ENCODE data around the gene CLDN22.

The CLDN22 gene

GRCh38 chr4:183320211-183321059 lies at the start of gene CLDN22:
TSS of gene CLDN22 (minus strand) at chr4:183320276. CDS start at chr4:183320218, 58 bp downstream.
- Histone ChIP-seq H3K36me3 (ENCODE audit: insufficient read depth, low read depth, low read length) (peaks cover 35% of the 10 kb centered on the region), H3K4me3 (ENCODE audit: low read length) (no peak within 1 kb of the TSS), H3K9me3 (ENCODE audit: insufficient read depth, low read depth, low read length) (peaks cover 1% of the 10 kb centered on the region; the same call in 1 of the 2 replicates), H3K27me3 (ENCODE audit: insufficient read depth, low read length) (no peaks in the 10 kb centered on the region), H3K9ac (ENCODE audit: low read depth, low read length) (no peak within 1 kb of the TSS), H3K27ac (ENCODE audit: low read length) (no peak within 1 kb of the TSS), H3K4me1 (ENCODE audit: insufficient read depth, low read length) (no peaks in the 10 kb centered on the region)

DNA sequence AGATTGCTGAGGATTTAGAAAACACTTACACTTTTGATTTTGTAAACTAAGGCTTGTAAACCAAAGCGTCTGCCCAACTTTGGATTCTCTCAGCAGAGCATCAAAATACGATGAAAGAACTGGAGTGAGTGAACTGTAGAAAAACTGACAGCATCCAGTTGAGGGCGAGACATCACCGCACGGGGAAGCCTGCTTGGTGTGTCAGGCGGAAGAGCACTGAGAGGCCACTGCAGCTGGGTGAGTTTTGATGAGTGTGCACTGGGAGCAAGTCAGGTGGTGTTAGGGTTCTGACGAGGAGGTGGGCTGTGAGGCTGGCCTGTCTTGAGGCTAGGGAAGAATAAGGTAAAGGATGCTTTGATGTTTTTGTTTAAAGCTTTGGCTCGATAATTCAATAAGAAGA lies 49.0 kb upstream of the CLDN22 start:
- H3K4me3 ChIP-seq (ENCODE audit: low read length), result no peak overlapping the region
- peaks cover 5% of the 10 kb centered on the region; the same call in 1 of the 2 replicates for H3K9me3 ChIP-seq (ENCODE audit: insufficient read depth, low read depth, low read length)
- no peaks in the 10 kb centered on the region for H3K36me3 ChIP-seq (ENCODE audit: insufficient read depth, low read depth, low read length)
- H3K9ac ChIP-seq (ENCODE audit: low read depth, low read length), result no peak overlapping the region
- no peaks in the 10 kb centered on the region for H3K4me1 ChIP-seq (ENCODE audit: insufficient read depth, low read length)
- H3K27ac ChIP-seq (ENCODE audit: low read length), result no peak overlapping the region
- no peaks in the 10 kb centered on the region for H3K27me3 ChIP-seq (ENCODE audit: insufficient read depth, low read length)

- Histone ChIP-seq H3K36me3 (ENCODE audit: insufficient read depth, low read depth, low read length) (no peaks in the 10 kb centered on the region), H3K4me1 (ENCODE audit: insufficient read depth, low read length) (no peaks in the 10 kb centered on the region), H3K9ac (ENCODE audit: low read depth, low read length) (no peak overlapping the region), H3K9me3 (ENCODE audit: insufficient read depth, low read depth, low read length) (no peaks in the 10 kb centered on the region), H3K4me3 (ENCODE audit: low read length) (no peak overlapping the region), H3K27me3 (ENCODE audit: insufficient read depth, low read length) (no peaks in the 10 kb centered on the region), H3K27ac (ENCODE audit: low read length) (no peak overlapping the region)
Observed at GRCh38 chr4:183366206-183366835, 46.2 kb upstream of the CLDN22 start.

DNA sequence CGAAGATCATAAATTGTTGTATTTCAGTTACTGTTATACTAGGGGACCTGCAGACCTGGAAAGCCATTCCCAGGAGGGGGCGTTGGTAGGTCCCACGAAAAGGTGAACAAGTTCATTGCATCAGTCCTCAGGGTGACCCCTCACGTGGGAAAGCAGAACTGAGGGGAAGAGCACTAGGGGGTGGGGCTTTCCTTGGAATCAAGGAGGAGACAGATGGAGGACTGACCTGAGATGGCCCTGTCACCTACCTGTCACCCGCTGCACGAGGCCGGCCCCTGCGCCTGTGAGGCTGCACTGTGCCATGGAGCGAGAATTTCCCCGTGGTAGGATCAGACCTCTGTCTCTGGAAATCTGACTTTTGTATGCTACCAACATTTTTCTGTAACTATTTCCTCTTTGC lies 43.9 kb upstream of the CLDN22 start:
- no peaks in the 10 kb centered on the region for H3K4me1 ChIP-seq (ENCODE audit: insufficient read depth, low read length)
- H3K9ac ChIP-seq (ENCODE audit: low read depth, low read length), result no peak overlapping the region
- H3K9me3 ChIP-seq (ENCODE audit: insufficient read depth, low read depth, low read length), result no peaks in the 10 kb centered on the region
- H3K4me3 ChIP-seq (ENCODE audit: low read length), result no peak overlapping the region
- no peaks in the 10 kb centered on the region for H3K36me3 ChIP-seq (ENCODE audit: insufficient read depth, low read depth, low read length)
- no peak overlapping the region for H3K27ac ChIP-seq (ENCODE audit: low read length)
- no peaks in the 10 kb centered on the region for H3K27me3 ChIP-seq (ENCODE audit: insufficient read depth, low read length)

DNA sequence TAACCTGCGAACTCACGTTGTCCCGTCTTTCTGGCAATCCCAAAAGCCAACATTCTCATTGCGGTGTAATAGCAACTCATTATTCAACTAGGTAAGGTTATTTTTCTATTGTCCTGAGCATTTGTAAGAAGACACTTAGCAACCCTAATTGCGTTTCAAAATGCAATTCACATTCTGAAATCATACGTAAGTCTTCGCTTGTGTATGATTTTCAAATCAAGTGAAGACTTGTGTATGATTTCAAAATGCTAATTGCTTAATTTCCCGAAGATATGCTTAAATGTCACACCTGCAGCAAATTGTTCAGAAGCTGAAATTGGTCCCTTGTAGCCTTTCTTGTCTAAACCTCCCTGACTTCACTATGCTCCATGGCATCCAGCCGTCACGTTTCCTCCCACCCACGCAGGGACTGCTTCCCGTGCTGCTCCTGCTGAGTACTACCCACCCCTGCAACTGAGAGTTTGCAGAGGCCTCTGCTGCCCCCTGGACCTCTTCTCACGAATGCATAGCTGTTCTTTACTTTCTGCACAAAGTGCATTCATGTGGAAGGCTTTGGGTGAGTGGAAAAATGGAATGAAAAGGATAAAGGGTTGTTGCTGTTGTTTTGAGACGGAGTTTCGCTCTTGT lies 43.0 kb upstream of the CLDN22 start:
- Histone ChIP-seq H3K4me3 (ENCODE audit: low read length) (no peak overlapping the region), H3K9me3 (ENCODE audit: insufficient read depth, low read depth, low read length) (no peaks in the 10 kb centered on the region), H3K4me1 (ENCODE audit: insufficient read depth, low read length) (no peaks in the 10 kb centered on the region), H3K36me3 (ENCODE audit: insufficient read depth, low read depth, low read length) (no peaks in the 10 kb centered on the region), H3K27ac (ENCODE audit: low read length) (no peak overlapping the region), H3K9ac (ENCODE audit: low read depth, low read length) (no peak overlapping the region), H3K27me3 (ENCODE audit: insufficient read depth, low read length) (no peaks in the 10 kb centered on the region)

DNA sequence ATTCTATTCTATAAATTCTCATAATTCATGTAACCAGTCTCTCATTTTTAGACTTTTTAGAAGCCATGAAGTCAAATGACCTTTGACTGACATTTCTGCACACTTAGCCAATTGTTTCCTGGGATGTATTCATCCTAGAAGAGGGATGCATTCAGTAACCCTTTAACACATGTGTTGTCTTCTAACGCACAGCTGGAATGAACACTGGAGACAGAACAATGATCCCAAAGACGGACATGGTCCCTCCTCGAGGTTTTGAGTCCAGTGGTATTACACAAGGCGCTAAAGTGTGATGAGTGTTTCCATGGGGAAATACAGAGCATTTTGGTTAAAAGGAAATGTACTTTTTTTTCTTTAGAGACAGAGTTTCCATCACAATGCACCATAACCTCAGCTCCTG lies 42.0 kb upstream of the CLDN22 start:
- Histone ChIP-seq H3K9ac (ENCODE audit: low read depth, low read length) (no peak overlapping the region), H3K36me3 (ENCODE audit: insufficient read depth, low read depth, low read length) (no peaks in the 10 kb centered on the region), H3K27me3 (ENCODE audit: insufficient read depth, low read length) (no peaks in the 10 kb centered on the region), H3K27ac (ENCODE audit: low read length) (no peak overlapping the region), H3K4me3 (ENCODE audit: low read length) (no peak overlapping the region), H3K4me1 (ENCODE audit: insufficient read depth, low read length) (no peaks in the 10 kb centered on the region), H3K9me3 (ENCODE audit: insufficient read depth, low read depth, low read length) (no peaks in the 10 kb centered on the region)

GRCh38 chr4:183360161-183360919 lies 40.3 kb upstream of the CLDN22 start:
- H3K9ac ChIP-seq (ENCODE audit: low read depth, low read length), result no peak overlapping the region
- no peaks in the 10 kb centered on the region for H3K27me3 ChIP-seq (ENCODE audit: insufficient read depth, low read length)
- H3K9me3 ChIP-seq (ENCODE audit: insufficient read depth, low read depth, low read length), result no peaks in the 10 kb centered on the region
- no peaks in the 10 kb centered on the region for H3K4me1 ChIP-seq (ENCODE audit: insufficient read depth, low read length)
- H3K4me3 ChIP-seq (ENCODE audit: low read length), result no peak overlapping the region
- no peaks in the 10 kb centered on the region for H3K36me3 ChIP-seq (ENCODE audit: insufficient read depth, low read depth, low read length)
- no peak overlapping the region for H3K27ac ChIP-seq (ENCODE audit: low read length)

GRCh38 chr4:183358215-183358755 lies 38.2 kb upstream of the CLDN22 start:
- Histone ChIP-seq H3K36me3 (ENCODE audit: insufficient read depth, low read depth, low read length) (no peaks in the 10 kb centered on the region), H3K27ac (ENCODE audit: low read length) (no peak overlapping the region), H3K4me3 (ENCODE audit: low read length) (no peak overlapping the region), H3K4me1 (ENCODE audit: insufficient read depth, low read length) (no peaks in the 10 kb centered on the region), H3K27me3 (ENCODE audit: insufficient read depth, low read length) (no peaks in the 10 kb centered on the region), H3K9ac (ENCODE audit: low read depth, low read length) (no peak overlapping the region), H3K9me3 (ENCODE audit: insufficient read depth, low read depth, low read length) (no peaks in the 10 kb centered on the region)

DNA sequence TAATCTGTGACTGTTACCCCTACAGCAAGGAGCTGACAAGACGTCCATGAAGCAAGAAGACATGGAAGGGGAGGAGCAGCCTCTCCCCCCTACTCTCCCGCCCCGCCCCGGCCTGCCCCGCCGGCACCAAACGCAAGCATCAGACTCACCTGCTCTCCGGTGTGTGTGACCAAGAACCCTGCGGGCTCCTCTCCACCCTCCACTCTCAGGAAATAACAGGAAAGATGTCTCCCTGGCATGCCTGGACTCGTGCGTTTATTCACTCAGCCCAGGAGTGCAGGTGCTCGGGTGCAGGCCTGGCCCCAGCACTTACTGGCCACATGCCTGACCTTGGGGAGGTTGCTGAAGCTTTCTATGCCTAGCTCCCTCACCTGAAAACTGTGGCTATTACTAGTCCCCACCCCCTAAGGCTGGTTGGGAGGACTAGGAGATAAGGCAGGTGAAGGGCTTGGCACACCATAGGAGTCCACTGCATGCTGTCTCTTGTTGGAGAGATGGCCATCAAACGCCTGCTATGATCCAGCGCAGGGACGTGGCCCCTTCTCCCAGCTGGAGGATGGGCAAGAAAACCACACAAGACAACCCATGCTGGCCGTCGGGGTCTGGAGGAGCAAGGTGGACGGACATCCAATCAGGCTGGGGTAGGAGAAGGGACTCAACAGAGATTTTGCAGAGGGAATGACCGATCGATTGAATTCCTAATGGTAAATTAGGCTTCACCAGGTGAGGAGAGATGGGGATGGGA lies 37.0 kb upstream of the CLDN22 start:
- no peaks in the 10 kb centered on the region for H3K36me3 ChIP-seq (ENCODE audit: insufficient read depth, low read depth, low read length)
- no peak overlapping the region for H3K4me3 ChIP-seq (ENCODE audit: low read length)
- H3K27ac ChIP-seq (ENCODE audit: low read length), result no peak overlapping the region
- no peaks in the 10 kb centered on the region for H3K4me1 ChIP-seq (ENCODE audit: insufficient read depth, low read length)
- no peaks in the 10 kb centered on the region for H3K9me3 ChIP-seq (ENCODE audit: insufficient read depth, low read depth, low read length)
- no peak overlapping the region for H3K9ac ChIP-seq (ENCODE audit: low read depth, low read length)
- H3K27me3 ChIP-seq (ENCODE audit: insufficient read depth, low read length), result no peaks in the 10 kb centered on the region

DNA sequence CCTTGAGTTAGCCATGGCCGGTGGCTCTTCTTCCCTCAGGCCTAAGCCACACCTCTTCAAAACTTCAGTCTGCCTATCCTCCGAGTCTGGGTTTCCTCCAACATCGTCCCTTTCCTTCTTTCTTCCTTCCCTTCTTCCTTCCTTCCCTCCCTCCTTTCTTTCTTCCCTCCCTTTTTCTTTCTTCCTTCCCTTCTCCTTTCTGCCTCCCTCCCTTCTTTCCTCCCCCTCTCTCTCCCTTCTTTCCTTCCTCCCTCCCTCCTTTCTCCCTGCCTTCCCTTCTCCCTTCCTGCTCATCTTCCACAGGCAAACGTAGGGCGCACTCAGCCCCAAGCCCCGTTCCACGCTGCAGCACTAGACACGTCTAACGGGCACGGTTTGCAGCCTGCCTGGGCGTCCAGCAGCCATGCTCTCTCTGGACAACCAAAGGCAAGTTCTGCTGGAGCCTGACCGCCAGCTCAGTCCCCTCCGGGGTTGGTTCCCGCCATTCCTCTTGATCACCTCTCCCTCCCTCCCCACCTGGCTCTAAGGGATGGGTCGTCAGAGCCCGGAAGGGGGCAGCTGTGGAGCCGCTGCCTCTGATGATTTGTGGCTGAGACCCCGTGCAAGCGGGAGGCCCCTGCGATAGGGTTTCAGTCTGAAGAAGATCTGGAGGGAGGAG lies 36.2 kb upstream of the CLDN22 start:
- no peaks in the 10 kb centered on the region for H3K27me3 ChIP-seq (ENCODE audit: insufficient read depth, low read length)
- no peaks in the 10 kb centered on the region for H3K9me3 ChIP-seq (ENCODE audit: insufficient read depth, low read depth, low read length)
- H3K4me1 ChIP-seq (ENCODE audit: insufficient read depth, low read length), result no peaks in the 10 kb centered on the region
- H3K4me3 ChIP-seq (ENCODE audit: low read length), result no peak overlapping the region
- H3K9ac ChIP-seq (ENCODE audit: low read depth, low read length), result no peak overlapping the region
- H3K27ac ChIP-seq (ENCODE audit: low read length), result no peak overlapping the region
- no peaks in the 10 kb centered on the region for H3K36me3 ChIP-seq (ENCODE audit: insufficient read depth, low read depth, low read length)

Measured in iPS-20b (cell line).